Gastroesophageal sphincter (tissue), 4 donors: ENCODE data around the gene KCTD17. TPM values are rescaled to one million over a fixed set of nuclear protein-coding genes. Genes with fewer than 3 reads are reported as not detected.

ENCODE experiments used
- ATAC-seq: fragments of 150-250 bp; one replicate; pipeline ENCODE4 v1.9.1; 2016; ENCODE audit warnings: mild to moderate bottlenecking, moderate library complexity
- H3K27ac ChIP-seq, 4 donors: fragments of 200-600 bp; sonication (generic) in 3 of 4; 1 replicate in 3 of 4; 2 replicates in 1 of 4; pipeline ENCODE4 v1.5.1; 2016 to 2019
- H3K27me3 ChIP-seq: fragments of 200-600 bp; sonication (generic); one replicate; pipeline ENCODE4 v1.5.1; 2019
- H3K36me3 ChIP-seq, 2 donors: fragments of 200-600 bp; sonication (generic); one replicate each; pipeline ENCODE4 v1.5.1; 2019; ENCODE audit warnings: control low read depth in 1 of 2
- H3K4me1 ChIP-seq, 3 donors: fragments of 200-600 bp; sonication (generic); 1 replicate in 2 of 3; 2 replicates in 1 of 3; pipeline ENCODE4 v1.5.1; 2016 to 2019; ENCODE audit warnings: control low read depth in 2 of 3
- H3K4me3 ChIP-seq, 2 donors: fragments of 200-600 bp; sonication (generic); one replicate each; pipeline ENCODE4 v1.5.1; 2019; ENCODE audit warnings: mild to moderate bottlenecking in 1 of 2, moderate library complexity in 1 of 2
- H3K9me3 ChIP-seq, 3 donors: fragments of 200-600 bp; sonication (generic); one replicate each; pipeline ENCODE4 v1.5.1; 2017 to 2019; ENCODE audit warnings: control low read depth in 2 of 3
- CTCF ChIP-seq, 4 experiments: fragments of 200-600 bp in 2 of 4; fragments of 450-650 bp in 2 of 4; sonication (generic) in 1 of 4; IDR thresholded peaks; one replicate each; pipeline ENCODE4 v1.5.1; 2017 to 2019; ENCODE audit warnings: antibody characterized with exemption in 4 of 4, mild to moderate bottlenecking in 2 of 4, moderate library complexity in 2 of 4
- EP300 ChIP-seq: sonication (generic); formaldehyde crosslinking; IDR thresholded peaks from one replicate; pipeline ENCODE4 v1.6.1; 2017; ENCODE audit warnings: antibody characterized with exemption, mild to moderate bottlenecking
- POLR2A ChIP-seq, 2 donors: fragments of 450-650 bp; IDR thresholded peaks; one replicate each; pipeline ENCODE4 v1.6.1; 2017; ENCODE audit warnings: antibody characterized with exemption in 2 of 2, mild to moderate bottlenecking in 2 of 2, moderate library complexity in 1 of 2
- POLR2AphosphoS5 ChIP-seq: sonication (generic); formaldehyde crosslinking; IDR thresholded peaks from one replicate; pipeline ENCODE4 v1.6.1; 2017; ENCODE audit warnings: antibody characterized with exemption
- WGBS, 2 donors: methylation state at CpG; one replicate each; pipeline ENCODE4 v1.1.5; 2018; ENCODE audit warnings: low coverage in 1 of 2; 5-methylcytosine and 5-hydroxymethylcytosine counted together
- total RNA-seq, 4 donors: library from RNA; depleted of rRNA; stranded (reverse); fragments of >200 nt; gene quantifications; one replicate each; pipeline ENCODE4 v1.1.0, GENCODE V29; 2016

KCTD17 gene
- total RNA-seq, 4 donors from 2014 or later, result 23.3 to 33.2 (median 29.3) TPM

GRCh38 chr22:37046589-37046988 is 5.0 kb upstream of the KCTD17 start:
- H3K27me3 ChIP-seq, result peaks cover 21% of the 10 kb centered on the region
- no peak overlapping the region for H3K27ac ChIP-seq
- H3K4me1 ChIP-seq, result peaks cover 0 to 8% (median 0%) of the 10 kb centered on the region in 3 donors
- no peak for ATAC-seq
- no peak overlapping the region for H3K4me3 ChIP-seq
- no peaks in the 10 kb centered on the region for H3K36me3 ChIP-seq
- 80% methylated on average over 3 of the region's 6 CpGs; no CpG with 5 or more reads in 1 of the 2 donors for WGBS, 2 donors
- TF ChIP-seq EP300, result no peak
- TF ChIP-seq CTCF (IDR thresholded peaks at IDR 0.05), result no peak
- TF ChIP-seq POLR2A (IDR thresholded peaks at IDR 0.05), result no peak
- TF ChIP-seq POLR2AphosphoS5, result no peak
- no peaks in the 10 kb centered on the region for H3K9me3 ChIP-seq

GRCh38 chr22:37047006-37047405 is 4.5 kb upstream of the KCTD17 start:
- H3K4me1 ChIP-seq, result peaks cover 0 to 11% (median 0%) of the 10 kb centered on the region in 3 donors
- no peaks in the 10 kb centered on the region for H3K9me3 ChIP-seq
- WGBS, 2 donors, result 76 to 94% methylated on average over 3 to 6 of the region's 7 CpGs
- no peak overlapping the region for H3K27ac ChIP-seq
- no peak for ATAC-seq
- H3K36me3 ChIP-seq, result no peaks in the 10 kb centered on the region
- no peak overlapping the region for H3K4me3 ChIP-seq
- H3K27me3 ChIP-seq, result peaks cover 19% of the 10 kb centered on the region
- TF ChIP-seq POLR2AphosphoS5 (no peak), EP300 (no peak), POLR2A (IDR thresholded peaks at IDR 0.05) (no peak), CTCF (IDR thresholded peaks at IDR 0.05) (no peak)

- Histone ChIP-seq H3K9me3 (no peaks in the 10 kb centered on the region), H3K27ac (no peak overlapping the region), H3K4me1 (peaks cover 0 to 22% (median 6%) of the 10 kb centered on the region in 3 donors), H3K4me3 (no peak overlapping the region), H3K36me3 (no peaks in the 10 kb centered on the region), H3K27me3 (peaks cover 9% of the 10 kb centered on the region)
- TF ChIP-seq EP300 (no peak), POLR2A (IDR thresholded peaks at IDR 0.05) (no peak), CTCF (IDR thresholded peaks at IDR 0.05) (no peak), POLR2AphosphoS5 (no peak)
- 87% methylated on average over 3 of the region's 6 CpGs; no CpG with 5 or more reads in 1 of the 2 donors for WGBS, 2 donors
- ATAC-seq, result no peak
Observed at GRCh38 chr22:37048133-37048532, 3.4 kb upstream of the KCTD17 start.

- no peak overlapping the region for H3K4me3 ChIP-seq
- WGBS, 2 donors, result 88 to 100% methylated on average over 1 to 2 of the region's 2 CpGs
Observed at GRCh38 chr22:37049224-37049623, 2.3 kb upstream of the KCTD17 start.

More at GRCh38 chr22:37049224-37049623, 2.3 kb upstream of the KCTD17 start:
- no peak overlapping the region for H3K27ac ChIP-seq
- no peaks in the 10 kb centered on the region for H3K9me3 ChIP-seq
- ATAC-seq, result no peak
- no peaks in the 10 kb centered on the region for H3K27me3 ChIP-seq
- peaks cover 0 to 33% (median 9%) of the 10 kb centered on the region in 3 donors for H3K4me1 ChIP-seq
- TF ChIP-seq POLR2A (IDR thresholded peaks at IDR 0.05), result no peak
- TF ChIP-seq POLR2AphosphoS5, result no peak
- TF ChIP-seq CTCF (IDR thresholded peaks at IDR 0.05), result no peak
- TF ChIP-seq EP300, result no peak
- peaks cover 0 to under 1% of the 10 kb centered on the region in 2 donors for H3K36me3 ChIP-seq
